GM18505 (cell line): Measurements from ENCODE around the gene VWA1.
A peak's percentile ranks its signal among the peaks of the same experiment; 100 is the strongest.

Source experiments
- ATAC-seq: cut with Tn5 transposase; IDR thresholded peaks from one replicate; pipeline ENCODE4 v1.9.1; 2021; ENCODE audit not compliant: unreplicated experiment
- POLR2A ChIP-seq: IDR thresholded peaks from 4 replicates; pipeline ENCODE4 v1.6.1; 2011; ENCODE audit warnings: borderline replicate concordance; ENCODE audit not compliant: insufficient read depth, insufficient read length; ENCODE audit errors: extremely low read depth

VWA1 gene, protein sequence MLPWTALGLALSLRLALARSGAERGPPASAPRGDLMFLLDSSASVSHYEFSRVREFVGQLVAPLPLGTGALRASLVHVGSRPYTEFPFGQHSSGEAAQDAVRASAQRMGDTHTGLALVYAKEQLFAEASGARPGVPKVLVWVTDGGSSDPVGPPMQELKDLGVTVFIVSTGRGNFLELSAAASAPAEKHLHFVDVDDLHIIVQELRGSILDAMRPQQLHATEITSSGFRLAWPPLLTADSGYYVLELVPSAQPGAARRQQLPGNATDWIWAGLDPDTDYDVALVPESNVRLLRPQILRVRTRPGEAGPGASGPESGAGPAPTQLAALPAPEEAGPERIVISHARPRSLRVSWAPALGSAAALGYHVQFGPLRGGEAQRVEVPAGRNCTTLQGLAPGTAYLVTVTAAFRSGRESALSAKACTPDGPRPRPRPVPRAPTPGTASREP

DNA sequence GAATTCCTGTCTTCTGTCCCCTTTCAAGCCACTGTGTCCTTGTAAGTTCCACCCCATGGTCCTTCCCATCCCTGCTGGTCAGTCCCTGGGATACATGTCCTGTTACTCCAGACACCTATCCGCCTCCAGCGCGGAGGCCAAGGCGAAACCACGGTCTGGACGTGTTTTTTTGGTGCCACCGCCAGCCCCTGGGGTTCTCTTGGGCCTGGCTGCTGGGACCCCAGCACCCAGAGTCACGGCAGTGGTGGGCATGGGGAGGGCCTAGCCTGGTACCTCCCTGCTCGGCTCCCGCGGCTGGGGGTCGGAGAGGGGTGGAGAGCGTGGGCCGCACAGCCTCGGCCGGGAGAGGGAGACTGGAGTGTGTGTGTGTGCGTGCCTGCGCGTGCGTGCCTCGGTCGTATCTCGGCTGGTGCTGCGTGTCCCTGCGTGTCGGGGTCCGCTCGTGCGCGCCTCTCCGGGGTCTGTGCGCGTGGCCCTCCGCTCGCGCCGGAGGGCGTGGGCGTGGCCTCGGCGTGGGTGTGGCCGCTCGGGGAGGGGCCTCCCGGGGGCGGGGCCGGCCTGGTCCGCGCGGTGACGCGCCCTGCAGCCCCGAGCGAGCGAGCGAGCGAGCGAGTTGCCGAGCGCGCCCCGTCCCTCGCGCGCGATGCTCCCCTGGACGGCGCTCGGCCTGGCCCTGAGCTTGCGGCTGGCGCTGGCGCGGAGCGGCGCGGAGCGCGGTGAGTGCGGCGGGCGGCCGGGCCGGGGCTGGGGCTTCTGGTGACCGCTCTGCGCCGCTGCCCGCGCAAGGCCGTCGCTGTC is at the start of gene VWA1:
VWA1 (plus strand) TSS at position 585 of the 798 bp plus-strand sequence; CDS start at position 644, 59 bp downstream.
- ATAC-seq = no peak
- no peak for TF ChIP-seq POLR2A

DNA sequence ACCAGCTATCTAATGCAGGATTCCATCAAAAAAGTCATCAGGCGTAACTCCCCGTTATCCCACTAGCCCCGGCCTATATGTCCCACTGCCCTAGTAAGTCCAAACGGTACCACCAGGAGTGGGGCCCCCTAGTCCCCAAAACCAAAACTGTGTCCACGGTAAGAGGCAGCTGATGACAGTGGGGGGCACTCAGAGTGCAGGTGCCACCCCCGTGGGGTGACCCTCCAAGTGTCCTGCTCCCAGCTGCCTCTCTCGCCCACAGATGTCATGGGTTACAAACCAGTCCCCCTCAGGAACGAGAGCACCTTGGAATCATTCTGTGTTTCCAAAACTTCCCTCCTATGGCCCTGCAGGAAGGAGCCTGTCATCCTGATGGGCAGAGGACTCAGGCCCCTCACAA is 49.6 kb upstream of the VWA1 start:
- ATAC-seq = no peak
- no peak for TF ChIP-seq POLR2A

DNA sequence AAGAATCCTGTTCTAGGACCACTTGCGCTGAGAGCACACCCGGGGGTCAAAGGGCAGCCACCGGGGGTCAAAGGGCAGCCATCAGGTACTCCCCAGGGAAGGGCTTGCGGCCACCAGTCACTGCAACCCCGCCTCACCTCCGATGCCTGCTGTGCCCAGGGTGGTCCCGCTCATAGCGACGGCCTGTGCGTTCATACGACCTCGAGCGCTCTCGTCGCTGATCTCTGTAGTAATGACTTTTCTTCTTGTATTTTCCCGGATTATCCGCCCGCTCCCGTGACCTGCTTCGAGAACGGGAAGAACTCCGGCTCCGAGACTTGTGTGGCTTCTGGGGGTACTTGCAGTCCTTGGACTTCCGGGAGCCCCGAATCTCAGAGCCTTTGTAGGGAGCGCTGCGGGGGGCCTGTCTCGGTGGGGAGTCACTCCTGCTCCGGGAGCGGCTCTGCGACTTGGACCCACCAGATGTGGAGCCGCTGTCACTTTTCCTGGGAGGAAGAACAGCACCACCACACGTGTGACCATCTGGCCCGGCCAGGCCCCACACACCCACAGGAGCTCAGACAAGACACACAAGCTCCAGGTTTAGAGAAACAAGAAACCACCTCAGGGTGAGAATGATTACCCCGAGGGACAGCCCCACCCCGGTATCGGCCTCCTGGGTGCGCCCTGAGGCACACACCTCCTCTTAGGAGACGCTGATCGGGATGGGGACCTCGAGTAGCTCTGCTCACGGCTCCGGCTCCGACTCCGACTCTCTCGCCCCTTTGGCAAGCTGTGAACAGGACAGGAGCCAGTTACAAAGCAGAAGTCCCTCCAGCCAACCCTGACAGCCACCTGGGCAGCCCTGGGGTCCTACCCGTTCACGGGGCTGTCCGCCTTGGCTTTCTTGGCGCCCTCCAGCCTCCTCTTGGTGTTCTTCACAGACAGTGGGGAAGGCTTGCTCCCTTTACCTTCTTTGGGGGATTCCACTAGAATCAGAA is 48.1 kb upstream of the VWA1 start:
- TF ChIP-seq POLR2A = no peak

DNA sequence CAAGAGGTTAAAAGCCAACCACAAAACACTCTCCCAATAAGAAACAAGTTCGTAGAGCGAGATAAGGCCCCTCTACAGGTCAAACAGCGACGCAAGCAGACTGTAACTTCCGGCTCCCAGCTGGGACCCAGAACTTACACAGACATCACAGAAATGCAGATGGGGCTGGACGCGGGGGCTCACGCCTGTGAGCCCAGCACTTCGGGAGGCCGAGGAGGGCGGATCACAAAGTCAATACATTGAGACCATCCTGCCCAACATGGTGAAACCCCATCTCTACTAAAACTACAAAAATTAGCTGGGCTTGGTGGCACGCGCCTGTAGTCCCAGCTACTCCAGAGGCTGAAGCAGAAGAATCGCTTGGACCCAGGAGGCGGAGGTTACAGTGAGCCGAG is 47.4 kb upstream of the VWA1 start:
- no peak for TF ChIP-seq POLR2A
- ATAC-seq = no peak

More for the DNA sequence above, 48.1 kb upstream of the VWA1 start:
- no peak for ATAC-seq

DNA sequence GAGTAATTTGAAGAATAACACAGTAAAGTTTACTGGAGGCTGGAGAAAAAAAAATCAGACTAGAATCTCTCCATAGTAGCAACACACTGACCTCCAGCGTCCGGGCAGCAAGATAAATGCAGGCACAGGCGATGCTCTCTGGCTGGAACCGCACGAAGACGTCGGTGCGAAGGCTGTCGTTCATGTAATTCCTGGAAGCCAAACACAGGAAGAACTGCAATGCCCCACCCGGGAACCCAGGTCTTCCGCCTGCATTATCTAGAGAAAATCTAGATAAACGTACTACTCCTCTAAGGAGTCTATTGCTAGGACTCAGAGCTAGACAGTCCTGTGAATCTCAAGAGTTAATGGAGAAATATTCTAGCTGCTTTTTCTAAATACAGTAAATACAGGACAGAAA is 44.8 kb upstream of the VWA1 start:
- TF ChIP-seq POLR2A = no peak
- ATAC-seq = no peak

DNA sequence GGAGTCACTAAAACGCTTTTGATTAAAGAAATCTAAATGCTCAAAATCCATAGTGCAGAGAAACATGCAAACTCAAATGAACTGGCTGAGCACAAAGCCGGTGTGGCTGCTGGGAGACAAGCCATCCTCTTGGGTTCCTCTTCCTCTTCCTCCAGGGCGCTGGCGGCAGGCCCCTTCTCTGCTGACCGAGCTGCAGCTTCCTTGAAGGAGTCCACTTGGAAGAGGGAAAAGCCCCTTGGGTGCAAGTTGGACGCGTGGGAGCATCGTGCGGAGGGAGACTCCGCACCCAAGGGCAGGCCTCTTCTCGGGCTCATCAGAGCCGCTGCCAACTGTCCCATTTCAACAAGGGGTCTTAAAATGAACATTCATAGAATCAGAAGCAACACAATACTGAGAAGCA is 44.3 kb upstream of the VWA1 start:
- ATAC-seq = no peak
- TF ChIP-seq POLR2A = no peak

DNA sequence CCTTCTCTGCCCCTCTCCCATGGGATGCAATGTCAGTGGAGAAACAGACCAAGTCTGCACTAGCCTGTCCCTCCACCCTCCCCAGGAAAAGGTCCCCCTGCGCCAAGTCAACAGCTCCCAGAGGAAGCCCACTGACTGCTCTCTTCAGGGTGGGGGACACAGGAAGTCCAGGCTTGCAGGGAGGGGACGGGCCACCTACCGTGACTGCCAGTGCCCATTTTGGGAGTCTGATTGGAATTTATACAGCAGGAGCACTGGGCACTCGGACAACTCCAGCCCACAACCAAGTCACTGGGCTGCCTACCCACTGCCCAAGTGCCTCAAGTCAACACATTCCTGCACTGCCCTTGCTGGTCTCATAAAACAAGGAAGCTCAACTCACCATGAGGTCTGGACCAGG is 42.5 kb upstream of the VWA1 start:
- TF ChIP-seq POLR2A = no peak
- no peak for ATAC-seq

DNA sequence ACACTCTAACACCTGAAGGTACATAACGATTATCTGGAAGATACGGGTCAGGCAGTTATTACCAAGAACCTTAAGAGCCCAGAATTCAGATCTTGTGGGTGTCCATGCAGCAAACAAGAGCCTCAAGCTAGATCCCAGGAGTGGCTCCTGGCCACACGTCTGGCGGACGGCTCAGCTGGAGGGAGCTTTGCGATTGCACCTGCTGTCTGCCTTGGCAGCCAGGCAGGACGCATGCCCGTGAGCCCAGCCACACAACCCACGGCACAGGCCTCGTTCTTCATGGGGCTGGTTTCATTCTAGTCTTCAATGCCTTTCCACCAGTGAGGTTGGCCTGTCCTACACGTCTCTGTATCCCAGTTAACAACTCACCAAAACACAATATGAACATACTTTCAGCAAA is 42.1 kb upstream of the VWA1 start:
- no peak for ATAC-seq
- TF ChIP-seq POLR2A = no peak

DNA sequence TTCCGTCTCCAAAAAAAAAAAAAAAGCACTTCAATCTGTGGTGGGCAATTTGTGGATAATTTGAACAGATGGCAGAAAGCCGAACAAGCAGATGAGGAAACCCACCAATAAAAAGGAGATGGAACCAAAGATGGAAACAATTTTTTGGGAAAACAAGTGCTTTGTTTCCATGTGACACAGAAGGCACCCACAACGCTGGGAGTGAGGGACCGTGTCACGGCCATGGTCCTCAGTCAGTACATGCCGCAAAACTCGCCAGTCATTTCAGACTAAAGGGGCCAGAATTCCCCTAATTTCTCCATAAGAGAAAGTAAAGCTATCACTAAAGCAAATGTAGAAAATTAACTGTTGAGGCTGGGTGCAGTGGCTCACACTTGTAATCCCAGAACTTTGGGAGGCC is 41.4 kb upstream of the VWA1 start:
- TF ChIP-seq POLR2A = no peak
- ATAC-seq = no peak

DNA sequence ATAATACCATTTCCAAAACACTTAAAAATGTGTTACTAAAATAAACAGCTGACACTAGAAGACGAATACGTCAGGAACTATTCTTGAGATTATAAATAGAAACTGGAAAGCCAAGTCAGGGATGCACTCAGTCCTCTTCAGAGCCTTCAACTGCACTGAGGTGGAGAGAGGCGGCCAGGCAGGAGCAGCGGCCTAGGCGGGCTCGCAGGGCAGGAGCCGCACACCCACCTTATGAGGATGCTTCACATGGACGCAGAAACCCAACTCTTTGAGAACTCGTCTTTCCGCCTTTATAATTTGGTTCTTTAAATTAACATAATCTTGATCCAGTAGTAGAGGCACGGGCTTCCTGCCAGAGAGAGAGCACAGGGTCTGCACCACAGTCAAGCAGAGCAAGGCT is 40.3 kb upstream of the VWA1 start:
- no peak for ATAC-seq

DNA sequence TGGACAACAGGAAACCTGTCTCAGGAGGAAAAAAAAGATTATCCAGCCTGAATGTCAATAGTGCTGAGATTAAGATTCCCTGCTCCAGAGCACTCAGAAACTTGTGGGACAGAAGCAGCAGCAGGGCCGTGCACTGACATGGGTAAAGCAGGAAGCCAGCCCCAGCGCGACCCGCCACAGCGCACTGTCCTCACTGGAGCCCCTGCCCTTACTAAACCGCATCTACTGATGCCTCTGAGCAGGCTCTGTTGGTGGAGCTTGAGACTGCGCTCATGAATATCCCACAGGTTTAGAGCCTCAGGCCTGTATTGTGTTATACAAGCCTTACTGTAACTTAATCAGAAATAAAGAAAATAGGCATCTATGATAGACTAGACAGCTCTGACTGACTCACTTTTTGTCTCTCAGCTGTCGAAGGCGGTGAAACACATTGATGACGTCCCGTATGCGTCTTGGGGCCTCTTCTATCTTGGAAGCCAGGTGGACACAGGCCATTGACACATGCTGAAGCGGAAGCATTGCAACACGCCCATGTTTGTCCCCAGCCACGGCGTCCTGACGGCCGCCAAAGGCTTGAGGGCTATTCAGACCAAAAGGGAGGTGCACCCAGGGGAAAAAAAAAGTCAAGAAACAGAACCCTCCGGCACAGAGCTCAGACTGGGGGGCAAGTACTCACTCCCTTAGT is 37.5 kb upstream of the VWA1 start:
- no peak for ATAC-seq
- no peak for TF ChIP-seq POLR2A

More for the DNA sequence above, 40.3 kb upstream of the VWA1 start:
- no peak for TF ChIP-seq POLR2A

DNA sequence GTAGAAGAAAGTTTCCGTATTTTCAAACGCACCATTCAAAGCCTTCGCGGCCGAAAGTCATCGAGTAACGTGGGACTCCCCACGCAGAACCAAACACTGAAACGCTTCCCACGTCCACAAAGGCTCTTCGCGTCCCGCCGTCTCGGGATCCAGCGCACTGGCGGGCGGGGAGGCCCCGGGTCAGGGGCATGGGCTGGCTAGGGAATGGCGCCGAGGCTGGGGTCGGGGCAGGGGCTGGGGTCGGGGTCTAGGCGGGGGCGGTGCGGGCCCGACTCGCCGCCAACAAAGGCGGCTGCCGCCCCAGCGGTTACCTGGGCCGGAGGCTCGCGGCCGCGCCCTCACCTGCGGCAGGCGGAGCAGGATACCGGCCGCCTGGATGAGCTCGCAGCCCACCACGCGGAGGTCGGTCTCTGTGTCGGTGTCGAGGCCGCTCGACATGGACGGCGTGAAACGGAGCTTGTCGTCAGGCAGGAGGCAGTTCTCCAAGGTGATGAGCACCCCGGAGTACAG is 36.8 kb upstream of the VWA1 start:
- TF ChIP-seq POLR2A = no peak
- peak; percentile 6 for ATAC-seq
